ENCODE data around the gene SMPD3. TPM values are rescaled to one million over a fixed set of nuclear protein-coding genes. Genes with fewer than 3 reads are reported as not detected.
A peak's percentile ranks its signal among the peaks of the same experiment; 100 is the strongest.

Gene SMPD3
- total RNA-seq, 2 experiments from 2014 or later, result 11.1 to 12.0 TPM

DNA sequence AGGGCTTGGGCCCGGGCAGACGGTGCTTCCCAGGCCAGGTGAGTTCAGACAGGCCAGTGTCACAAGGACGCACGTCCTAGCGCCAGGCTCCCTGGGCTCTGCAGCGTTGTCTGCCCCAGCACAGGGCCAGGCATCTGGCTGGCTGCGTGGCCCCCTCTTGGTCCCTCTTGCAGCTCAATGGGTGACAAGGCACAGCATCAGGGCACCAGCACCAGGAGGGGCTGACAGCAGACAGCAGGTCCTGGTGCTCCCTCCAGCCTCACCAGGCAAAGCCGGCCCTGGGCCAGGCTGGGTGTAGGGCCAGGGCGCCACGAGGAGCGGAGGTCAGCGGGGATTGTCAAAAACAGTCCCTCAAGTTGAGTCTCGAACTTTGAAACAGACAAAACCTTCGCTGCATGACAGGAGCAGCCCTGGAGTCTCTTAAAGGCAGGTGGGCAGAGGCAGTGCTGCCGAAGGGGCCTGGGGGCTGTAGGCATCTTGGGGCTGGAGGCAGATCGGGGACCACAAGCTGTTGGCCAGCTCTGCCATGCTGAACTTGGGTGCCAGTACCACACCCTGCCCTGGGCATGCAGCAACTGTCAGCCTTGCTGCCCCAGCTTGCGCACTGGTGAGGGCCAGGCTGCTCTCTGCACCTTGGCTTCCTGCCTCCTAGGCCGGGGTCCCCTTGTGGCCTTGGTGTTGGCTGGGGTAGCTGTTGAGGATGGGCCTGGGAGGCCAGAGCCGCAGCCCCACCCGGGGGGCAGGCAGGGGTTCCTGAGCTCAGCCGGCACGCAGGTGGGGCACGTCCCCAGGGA is 88.7 kb downstream of the SMPD3 start:
- Mint-ChIP-seq H3K36me3 (ENCODE audit: low read depth) (peaks cover 54% of the 10 kb centered on the region), H3K27ac (no peak overlapping the region), H3K9me3 (ENCODE audit: insufficient read depth) (no peaks in the 10 kb centered on the region), H3K4me1 (ENCODE audit: low read depth) (peaks cover 46% of the 10 kb centered on the region), H3K4me3 (no peak overlapping the region), H3K27me3 (ENCODE audit: low read depth) (peaks cover 5% of the 10 kb centered on the region)
- ATAC-seq (no peak), DNase-seq (no peak)
- CTCF ChIA-PET, result interaction anchor here (0.7 to 6.0 kb wide), 3 partner anchors 9 to 98 kb away, joined by 3 to 34 read pairs (median 4); no protein-coding TSS in a partner anchor
- POLR2A ChIA-PET, result no interaction called here

DNA sequence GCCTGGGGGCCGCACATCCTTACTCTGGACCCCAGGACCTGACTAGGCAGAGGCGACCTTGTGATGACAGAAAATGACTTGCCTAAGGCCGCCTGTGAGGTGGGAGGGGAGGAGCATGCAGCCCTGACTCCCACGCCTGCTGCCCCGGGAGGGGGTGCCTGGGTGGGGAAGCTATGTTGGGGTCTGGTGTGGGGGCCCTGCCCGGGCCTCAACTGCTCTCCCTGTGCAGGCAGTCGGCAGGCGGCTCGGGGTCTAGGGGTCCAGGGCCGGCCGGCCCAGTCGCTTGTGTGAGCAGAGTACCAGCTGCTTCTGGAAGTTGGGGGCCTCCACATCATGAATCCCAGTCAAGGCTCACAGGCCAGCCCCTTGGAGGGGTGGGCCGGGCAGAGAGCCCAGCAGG is 89.4 kb downstream of the SMPD3 start:
- Mint-ChIP-seq H3K27me3 (ENCODE audit: low read depth) (peaks cover 5% of the 10 kb centered on the region), H3K9me3 (ENCODE audit: insufficient read depth) (no peaks in the 10 kb centered on the region), H3K36me3 (ENCODE audit: low read depth) (peaks cover 58% of the 10 kb centered on the region), H3K4me1 (ENCODE audit: low read depth) (peaks cover 48% of the 10 kb centered on the region), H3K27ac (no peak overlapping the region), H3K4me3 (no peak overlapping the region)
- DNase-seq, result no peak
- CTCF ChIA-PET, result interaction anchor here (6.0 kb wide), 1 partner anchor 10 kb away, joined by 34 read pairs; no protein-coding TSS in a partner anchor
- POLR2A ChIA-PET, result no interaction called here
- no peak for ATAC-seq

DNA sequence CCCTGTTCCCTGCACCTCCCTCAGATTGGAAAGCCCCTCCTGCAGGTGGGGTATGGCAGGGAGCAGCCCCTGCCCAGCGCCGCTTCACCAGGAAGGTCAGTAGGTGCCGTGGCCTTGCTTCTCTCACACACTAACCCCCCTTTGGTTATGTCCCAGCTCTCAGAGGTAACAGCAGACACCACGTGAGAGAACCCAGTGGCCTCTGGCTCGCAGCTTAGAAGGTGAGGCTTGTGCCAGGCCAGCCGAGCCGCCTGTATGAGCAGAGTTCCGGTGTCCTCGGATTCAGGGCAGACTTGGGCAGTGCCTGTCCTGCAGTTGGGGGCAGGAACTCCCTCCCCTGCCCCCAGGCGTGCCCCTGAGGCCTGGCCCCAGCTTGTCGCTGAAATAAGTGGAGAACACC is 90.4 kb downstream of the SMPD3 start:
- Mint-ChIP-seq H3K36me3 (ENCODE audit: low read depth) (peaks cover 65% of the 10 kb centered on the region), H3K27ac (peak overlapping the region; percentile 57), H3K4me1 (ENCODE audit: low read depth) (peaks cover 48% of the 10 kb centered on the region), H3K4me3 (no peak overlapping the region), H3K9me3 (ENCODE audit: insufficient read depth) (no peaks in the 10 kb centered on the region), H3K27me3 (ENCODE audit: low read depth) (peaks cover 3% of the 10 kb centered on the region)
- CTCF ChIA-PET, result interaction anchor here (1.1 to 6.0 kb wide), 4 partner anchors 11 to 163 kb away, joined by 4 to 34 read pairs (median 6); no protein-coding TSS in a partner anchor
- POLR2A ChIA-PET, result no interaction called here
- ATAC-seq, result no peak
- no peak for DNase-seq

DNA sequence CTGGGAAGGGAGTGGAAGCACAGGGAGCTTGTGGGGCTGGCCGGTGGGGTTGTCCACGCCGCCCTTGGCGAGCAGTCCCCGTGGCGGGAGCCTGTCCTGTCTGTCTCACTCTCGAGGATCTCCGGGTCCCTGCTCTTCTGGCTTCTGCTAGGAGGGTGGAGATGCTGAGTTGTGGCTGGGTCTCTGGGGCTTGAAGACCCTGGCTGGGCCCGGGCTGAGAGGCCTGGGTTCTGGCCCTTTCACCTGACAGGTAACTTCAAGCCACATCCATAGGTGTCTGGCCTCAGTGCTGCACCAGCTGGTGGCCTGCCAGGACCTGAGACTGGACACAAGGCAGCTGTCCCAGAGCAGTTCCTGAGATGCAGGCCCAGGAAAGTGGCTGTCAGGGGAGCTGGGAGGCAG is 90.8 kb downstream of the SMPD3 start:
- Mint-ChIP-seq H3K36me3 (ENCODE audit: low read depth) (peaks cover 66% of the 10 kb centered on the region), H3K27ac (peak overlapping the region; percentile 57), H3K9me3 (ENCODE audit: insufficient read depth) (no peaks in the 10 kb centered on the region), H3K4me1 (ENCODE audit: low read depth) (peaks cover 48% of the 10 kb centered on the region), H3K4me3 (no peak overlapping the region), H3K27me3 (ENCODE audit: low read depth) (peaks cover 3% of the 10 kb centered on the region)
- ChIA-PET POLR2A (interaction anchor here (1.0 to 1.2 kb wide), 3 partner anchors 12 to 46 kb away, joined by 3 read pairs; partner anchors contain the start of genes PRMT7 and SLC7A6OS), CTCF (interaction anchor here (0.8 to 6.0 kb wide), 7 partner anchors 8 to 163 kb away, joined by 3 to 34 read pairs (median 4); partner anchors contain the start of gene SLC7A6)
- no peak for DNase-seq
- no peak for ATAC-seq

DNA sequence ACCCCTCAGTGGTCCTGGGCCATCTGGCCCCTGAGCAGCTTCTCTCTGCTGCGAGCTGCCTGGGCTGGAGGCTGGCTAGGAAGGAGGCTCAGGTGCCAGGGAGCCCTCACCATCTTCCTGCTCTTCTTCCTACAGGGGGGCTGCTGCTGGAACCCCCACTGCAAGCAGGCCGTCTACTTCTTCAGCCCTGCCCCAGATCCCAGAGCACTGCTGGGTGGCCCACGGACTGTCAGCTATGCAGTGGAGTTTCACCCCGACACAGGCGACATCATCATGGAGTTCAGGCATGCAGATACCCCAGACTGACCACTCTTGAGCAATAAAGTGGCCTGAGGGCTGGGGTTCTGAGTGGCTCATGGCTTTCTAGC is 91.4 kb downstream of the SMPD3 start:
- Mint-ChIP-seq H3K4me1 (ENCODE audit: low read depth) (peaks cover 48% of the 10 kb centered on the region), H3K36me3 (ENCODE audit: low read depth) (peaks cover 71% of the 10 kb centered on the region), H3K9me3 (ENCODE audit: insufficient read depth) (no peaks in the 10 kb centered on the region), H3K4me3 (peak overlapping the region; percentile 40), H3K27me3 (ENCODE audit: low read depth) (peaks cover 3% of the 10 kb centered on the region), H3K27ac (peak overlapping the region; percentile 75)
- no peak for ATAC-seq
- ChIA-PET CTCF (interaction anchor here (0.8 to 6.0 kb wide), 12 partner anchors 9 to 164 kb away, joined by 3 to 34 read pairs (median 6); partner anchors contain the start of genes PRMT7, SLC7A6 and SLC7A6OS), POLR2A (interaction anchor here (1.0 to 1.2 kb wide), 4 partner anchors 12 to 46 kb away, joined by 3 to 4 read pairs (median 3); partner anchors contain the start of genes PRMT7 and SLC7A6OS)
- DNase-seq, result no peak

DNA sequence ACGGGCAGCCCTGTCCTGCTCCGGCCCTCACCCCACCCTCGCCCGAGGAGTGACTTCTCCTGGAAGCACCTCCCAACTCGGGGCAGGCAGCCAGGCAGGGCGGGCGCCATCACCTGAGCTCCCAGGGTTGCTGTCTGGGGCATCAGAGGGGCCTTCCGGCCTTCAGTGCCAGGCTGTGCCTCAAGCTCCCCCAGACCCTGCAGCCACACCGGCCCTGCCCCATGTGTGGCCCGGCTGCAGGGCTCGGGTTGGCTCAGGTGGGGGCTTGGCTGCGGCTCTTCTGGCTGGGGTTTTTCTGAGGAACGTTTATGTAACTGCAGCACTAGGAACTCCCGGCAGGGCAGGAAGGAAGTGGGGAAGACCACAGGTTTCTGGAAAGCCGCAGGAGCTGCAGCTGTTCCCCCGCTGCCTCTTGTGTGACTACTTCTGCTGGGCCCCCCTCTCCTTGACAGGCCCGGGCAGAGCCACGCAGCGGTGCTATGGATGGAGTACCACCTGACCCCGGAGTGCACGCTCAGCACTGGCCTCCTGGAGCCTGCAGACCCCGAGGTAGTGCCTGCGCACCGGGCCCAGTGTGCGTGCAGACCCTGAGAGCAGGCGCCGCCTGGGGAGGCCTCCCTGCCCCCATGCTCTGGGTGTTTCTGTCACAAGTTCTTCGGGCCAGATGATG is 91.9 kb downstream of the SMPD3 start:
- Mint-ChIP-seq H3K4me1 (ENCODE audit: low read depth) (peaks cover 48% of the 10 kb centered on the region), H3K9me3 (ENCODE audit: insufficient read depth) (no peaks in the 10 kb centered on the region), H3K27me3 (ENCODE audit: low read depth) (peaks cover 3% of the 10 kb centered on the region), H3K36me3 (ENCODE audit: low read depth) (peaks cover 76% of the 10 kb centered on the region), H3K27ac (peak overlapping the region; percentile 75), H3K4me3 (peak overlapping the region; percentile 40)
- DNase-seq (peak; percentile 92), ATAC-seq (peak; percentile 87)
- POLR2A ChIA-PET, result interaction anchor here (0.9 to 1.2 kb wide), 6 partner anchors 8 to 71 kb away, joined by 3 to 4 read pairs (median 3); partner anchors contain the start of genes PRMT7 and SLC7A6OS
- CTCF ChIA-PET, result interaction anchor here (0.8 to 6.0 kb wide), 20 partner anchors 8 to 165 kb away, joined by 3 to 34 read pairs (median 4); partner anchors contain the start of genes PLA2G15, PRMT7, SLC7A6 and SLC7A6OS

DNA sequence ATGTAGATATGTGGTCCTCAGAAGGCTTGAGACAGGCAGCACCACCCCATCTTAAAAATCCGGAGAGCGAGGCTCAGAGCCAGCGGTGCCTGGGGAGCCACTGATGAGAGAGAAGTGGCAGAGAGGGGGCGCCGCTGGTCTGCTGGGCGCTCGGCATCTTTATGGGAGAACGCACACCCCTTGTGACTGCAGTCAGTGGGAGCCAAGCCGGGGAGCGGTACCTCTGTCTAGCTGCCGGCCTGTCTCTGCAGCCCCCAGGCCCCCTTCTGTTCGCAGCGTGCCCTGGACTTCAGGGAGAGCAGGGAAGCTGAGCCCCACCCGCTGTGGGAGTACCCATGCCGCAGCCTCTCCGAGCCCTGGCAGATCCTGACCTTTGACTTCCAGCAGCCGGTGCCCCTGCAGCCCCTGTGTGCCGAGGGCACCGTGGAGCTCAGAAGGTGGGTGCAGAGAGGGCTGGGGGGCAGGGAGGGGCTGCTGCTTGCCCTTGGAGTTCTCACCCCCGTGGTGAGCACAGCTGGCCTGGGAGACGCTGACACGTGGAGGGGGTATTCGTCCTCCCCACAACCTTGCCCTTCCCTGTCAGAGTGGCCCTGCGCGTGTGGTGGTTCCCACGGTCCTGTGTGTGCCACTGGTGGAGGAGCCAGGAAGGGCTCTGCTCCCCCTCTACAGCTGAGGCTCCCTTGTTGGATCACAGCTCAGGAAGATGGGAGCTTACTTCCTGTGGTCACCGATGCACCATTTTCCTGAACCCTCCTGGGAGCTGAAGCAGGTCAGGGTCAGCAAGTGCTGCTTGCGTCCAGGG is 92.7 kb downstream of the SMPD3 start:
- Mint-ChIP-seq H3K36me3 (ENCODE audit: low read depth) (peaks cover 76% of the 10 kb centered on the region), H3K9me3 (ENCODE audit: insufficient read depth) (no peaks in the 10 kb centered on the region), H3K27me3 (ENCODE audit: low read depth) (peaks cover 3% of the 10 kb centered on the region), H3K27ac (peak overlapping the region; percentile 75), H3K4me3 (peak overlapping the region; percentile 40), H3K4me1 (ENCODE audit: low read depth) (peaks cover 48% of the 10 kb centered on the region)
- ChIA-PET CTCF (interaction anchor here (0.8 to 6.0 kb wide), 18 partner anchors 8 to 165 kb away, joined by 3 to 34 read pairs (median 6); partner anchors contain the start of genes PLA2G15, PRMT7, SLC7A6 and SLC7A6OS), POLR2A (interaction anchor here (0.9 to 1.2 kb wide), 3 partner anchors 9 to 70 kb away, joined by 3 to 4 read pairs (median 3); no protein-coding TSS in a partner anchor)
- ATAC-seq, result peak; percentile 3
- no peak for DNase-seq

DNA sequence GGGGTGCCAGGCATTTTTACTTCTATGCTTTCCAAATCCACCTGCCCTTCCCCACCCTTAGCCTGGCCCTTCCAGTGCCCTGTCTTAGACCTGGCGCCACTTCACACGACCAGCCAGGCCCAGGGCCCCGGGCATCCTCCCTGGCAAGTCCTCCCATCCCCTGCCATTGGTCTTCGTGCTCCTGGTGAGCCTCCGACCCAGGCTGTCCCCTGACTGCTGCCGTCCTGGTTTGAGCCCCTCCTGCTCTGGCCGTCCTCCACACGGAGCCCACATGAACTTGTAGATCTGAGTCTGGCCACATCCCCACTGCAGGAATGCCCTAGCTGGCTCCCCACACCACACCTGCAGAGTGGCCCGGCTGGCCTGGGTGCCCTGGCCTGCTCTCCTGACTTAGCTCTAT is 93.5 kb downstream of the SMPD3 start:
- Mint-ChIP-seq H3K4me3 (no peak overlapping the region), H3K27ac (no peak overlapping the region)

DNA sequence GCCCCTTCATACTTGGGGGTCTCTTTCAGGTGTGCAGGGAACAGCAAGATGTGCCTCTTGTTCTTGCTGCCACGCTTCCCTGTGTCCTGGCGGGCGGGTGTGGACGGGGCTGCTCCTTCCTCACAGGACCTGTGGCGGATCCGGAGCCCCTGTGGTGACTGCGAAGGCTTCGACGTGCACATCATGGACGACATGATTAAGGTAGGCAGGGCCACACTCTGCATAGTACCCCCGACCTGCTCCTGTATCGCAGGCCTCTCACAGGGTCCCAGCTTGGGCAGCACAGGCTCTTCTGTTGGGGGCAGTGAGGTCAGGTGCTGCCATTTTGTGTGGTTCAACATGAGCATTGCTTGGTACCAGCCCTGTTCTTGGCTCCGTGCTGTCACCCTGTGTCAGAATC is 94.9 kb downstream of the SMPD3 start:
- peaks cover 3% of the 10 kb centered on the region for H3K27me3 Mint-ChIP-seq (ENCODE audit: low read depth)
- no peak for ATAC-seq
- no peak for DNase-seq
- POLR2A ChIA-PET, result no interaction called here
- peaks cover 40% of the 10 kb centered on the region for H3K4me1 Mint-ChIP-seq (ENCODE audit: low read depth)
- H3K36me3 Mint-ChIP-seq (ENCODE audit: low read depth), result peaks cover 82% of the 10 kb centered on the region
- H3K27ac Mint-ChIP-seq, result no peak overlapping the region
- CTCF ChIA-PET, result interaction anchor here (1.2 to 1.7 kb wide), 6 partner anchors 24 to 157 kb away, joined by 3 to 6 read pairs (median 4); partner anchors contain the start of gene SLC7A6
- H3K9me3 Mint-ChIP-seq (ENCODE audit: insufficient read depth), result no peaks in the 10 kb centered on the region
- H3K4me3 Mint-ChIP-seq, result no peak overlapping the region

More for the DNA sequence above, 93.5 kb downstream of the SMPD3 start:
- peaks cover 3% of the 10 kb centered on the region for H3K27me3 Mint-ChIP-seq (ENCODE audit: low read depth)
- POLR2A ChIA-PET, result no interaction called here
- peaks cover 45% of the 10 kb centered on the region for H3K4me1 Mint-ChIP-seq (ENCODE audit: low read depth)
- H3K9me3 Mint-ChIP-seq (ENCODE audit: insufficient read depth), result no peaks in the 10 kb centered on the region
- peaks cover 76% of the 10 kb centered on the region for H3K36me3 Mint-ChIP-seq (ENCODE audit: low read depth)
- ATAC-seq (no peak), DNase-seq (no peak)
- CTCF ChIA-PET, result interaction anchor here (0.9 to 6.0 kb wide), 9 partner anchors 14 to 156 kb away, joined by 3 to 34 read pairs (median 5); partner anchors contain the start of genes PLA2G15 and SLC7A6

DNA sequence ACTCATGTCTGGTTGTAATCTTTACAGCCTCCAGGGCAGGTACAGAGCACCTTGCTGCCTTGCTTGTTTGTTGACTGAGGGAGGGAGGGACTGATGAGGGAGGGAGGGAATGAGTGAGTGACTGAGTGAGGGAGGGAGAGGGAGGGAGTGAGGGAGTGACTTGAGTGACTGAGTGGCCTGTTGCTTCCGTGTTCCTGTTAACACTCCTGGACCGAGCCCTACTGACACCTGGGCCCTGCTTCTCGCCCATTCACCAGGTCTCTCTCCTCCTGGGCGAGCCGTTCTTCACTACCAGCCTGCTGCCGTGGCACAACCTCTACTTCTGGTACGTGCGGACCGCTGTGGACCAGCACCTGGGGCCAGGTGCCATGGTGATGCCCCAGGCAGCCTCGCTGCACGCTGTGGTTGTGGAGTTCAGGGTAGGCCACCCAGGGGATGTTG is 96.3 kb downstream of the SMPD3 start:
- H3K4me3 Mint-ChIP-seq, result no peak overlapping the region
- ATAC-seq, result no peak
- no peak overlapping the region for H3K27ac Mint-ChIP-seq
- DNase-seq, result no peak
- ChIA-PET POLR2A (no interaction called here), CTCF (interaction anchor here (0.8 to 1.5 kb wide), 3 partner anchors 23 to 158 kb away, joined by 3 read pairs; no protein-coding TSS in a partner anchor)
- peaks cover 82% of the 10 kb centered on the region for H3K36me3 Mint-ChIP-seq (ENCODE audit: low read depth)
- H3K4me1 Mint-ChIP-seq (ENCODE audit: low read depth), result peaks cover 39% of the 10 kb centered on the region
- H3K27me3 Mint-ChIP-seq (ENCODE audit: low read depth), result peaks cover 3% of the 10 kb centered on the region
- H3K9me3 Mint-ChIP-seq (ENCODE audit: insufficient read depth), result no peaks in the 10 kb centered on the region

DNA sequence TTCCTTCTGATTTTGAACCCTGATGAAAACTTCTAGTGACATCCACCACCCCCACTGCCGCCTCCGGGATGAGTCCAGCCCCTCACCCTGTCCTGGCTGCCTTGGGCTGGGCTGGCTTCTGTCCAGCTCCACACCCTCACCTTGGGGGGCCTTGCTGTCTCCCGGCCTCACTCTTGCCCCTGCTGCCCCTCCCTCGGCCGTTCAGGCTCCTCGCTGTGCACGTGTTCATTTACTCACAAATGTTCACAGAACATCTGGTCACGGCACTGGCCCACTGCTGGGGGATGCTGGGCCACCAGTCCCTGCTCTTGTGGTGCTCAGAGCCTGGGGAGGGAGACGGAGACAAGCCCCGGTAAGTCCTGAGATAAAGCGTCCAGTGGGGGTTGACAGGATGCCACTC is 96.8 kb downstream of the SMPD3 start:
- CTCF ChIA-PET, result no interaction called here
- no peak overlapping the region for H3K27ac Mint-ChIP-seq
- DNase-seq (no peak), ATAC-seq (no peak)
- H3K36me3 Mint-ChIP-seq (ENCODE audit: low read depth), result peaks cover 82% of the 10 kb centered on the region
- H3K4me3 Mint-ChIP-seq, result no peak overlapping the region
- H3K4me1 Mint-ChIP-seq (ENCODE audit: low read depth), result peaks cover 39% of the 10 kb centered on the region
- peaks cover 3% of the 10 kb centered on the region for H3K27me3 Mint-ChIP-seq (ENCODE audit: low read depth)
- H3K9me3 Mint-ChIP-seq (ENCODE audit: insufficient read depth), result no peaks in the 10 kb centered on the region
- POLR2A ChIA-PET, result no interaction called here

Measured in activated CD8-positive, alpha-beta T cell treated with anti-CD3 and anti-CD28 coated beads, Interleukin-2, amount 10 ng/mL, durations not matched to agents 7 days and 5 days (primary cell).